Measurements from ENCODE around the gene SCRN1. TPM values are rescaled to one million over a fixed set of nuclear protein-coding genes. Genes with fewer than 3 reads are reported as not detected.

The SCRN1 gene, protein sequence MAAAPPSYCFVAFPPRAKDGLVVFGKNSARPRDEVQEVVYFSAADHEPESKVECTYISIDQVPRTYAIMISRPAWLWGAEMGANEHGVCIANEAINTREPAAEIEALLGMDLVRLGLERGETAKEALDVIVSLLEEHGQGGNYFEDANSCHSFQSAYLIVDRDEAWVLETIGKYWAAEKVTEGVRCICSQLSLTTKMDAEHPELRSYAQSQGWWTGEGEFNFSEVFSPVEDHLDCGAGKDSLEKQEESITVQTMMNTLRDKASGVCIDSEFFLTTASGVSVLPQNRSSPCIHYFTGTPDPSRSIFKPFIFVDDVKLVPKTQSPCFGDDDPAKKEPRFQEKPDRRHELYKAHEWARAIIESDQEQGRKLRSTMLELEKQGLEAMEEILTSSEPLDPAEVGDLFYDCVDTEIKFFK
- 45.6 and 50.1 TPM in 2 replicates for total RNA-seq

DNA sequence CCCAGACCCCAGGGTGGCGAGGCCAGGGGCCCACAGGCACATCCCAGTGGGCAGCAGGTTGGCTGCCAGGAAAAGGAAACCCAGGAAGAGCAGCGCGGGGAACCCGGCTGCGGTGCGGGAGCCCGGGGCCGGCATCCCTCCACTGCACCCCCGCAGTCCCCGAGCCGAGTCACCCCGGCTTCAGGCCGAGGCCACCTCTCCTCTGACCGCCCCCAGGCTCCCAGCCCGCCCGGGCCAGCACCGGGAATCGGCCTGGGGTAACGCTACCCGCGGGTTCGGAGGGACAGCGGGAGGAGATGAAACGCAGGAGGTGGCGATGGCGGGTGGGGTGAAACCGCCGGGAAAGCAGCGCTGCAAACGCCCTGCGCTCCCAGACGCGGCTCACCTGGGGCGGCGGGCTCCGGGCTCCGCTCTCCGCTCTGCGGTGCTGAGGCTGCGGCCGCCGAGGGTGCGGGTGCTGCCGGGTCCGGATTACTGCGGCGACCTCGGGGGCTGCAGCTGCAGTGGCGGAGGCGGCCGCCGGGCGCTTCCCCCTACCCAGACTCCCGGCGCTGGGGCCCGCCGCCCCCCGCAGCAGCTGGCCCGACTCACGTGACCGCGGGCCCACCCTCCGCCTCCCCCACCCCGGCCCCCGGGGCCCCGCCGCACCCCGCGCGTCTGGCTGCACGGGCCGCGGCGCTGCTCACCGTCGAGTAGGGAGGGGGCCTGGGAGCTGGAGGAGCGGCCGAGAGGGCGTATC lies at the start of gene SCRN1:
Gene SCRN1 (minus strand): TSS at position 545 of the 739 bp plus-strand sequence. CDS start 20,734 bp downstream, outside the sequence.
- peak within 1 kb of the TSS; percentile 90 for H3K4me3 ChIP-seq (ENCODE audit: insufficient read depth, low read length)
- peaks cover 47% of the 10 kb centered on the region for H3K79me2 ChIP-seq (ENCODE audit: insufficient read depth, low read length)
- peaks cover 22% of the 10 kb centered on the region for H3K4me1 ChIP-seq (ENCODE audit: insufficient read depth, low read length)
- H4K20me1 ChIP-seq (ENCODE audit: insufficient read depth, low read length) = peaks cover 3% of the 10 kb centered on the region
- peak within 1 kb of the TSS; percentile 82 for H3K4me2 ChIP-seq (ENCODE audit: insufficient read depth, low read length)
- peak within 1 kb of the TSS; percentile 70 for H3K27ac ChIP-seq (ENCODE audit: low read depth, low read length)
- peak; percentile 92 for DNase-seq (ENCODE audit: insufficient read length, low spot score, missing footprints)
- H3K27me3 ChIP-seq (ENCODE audit: insufficient read depth, low read length) = no peaks in the 10 kb centered on the region
- no peaks in the 10 kb centered on the region for H3K36me3 ChIP-seq (ENCODE audit: insufficient read depth, low read length)
- H2AFZ ChIP-seq (ENCODE audit: low read length) = peak within 1 kb of the TSS; percentile 95
- TF ChIP-seq, protein P1, sequence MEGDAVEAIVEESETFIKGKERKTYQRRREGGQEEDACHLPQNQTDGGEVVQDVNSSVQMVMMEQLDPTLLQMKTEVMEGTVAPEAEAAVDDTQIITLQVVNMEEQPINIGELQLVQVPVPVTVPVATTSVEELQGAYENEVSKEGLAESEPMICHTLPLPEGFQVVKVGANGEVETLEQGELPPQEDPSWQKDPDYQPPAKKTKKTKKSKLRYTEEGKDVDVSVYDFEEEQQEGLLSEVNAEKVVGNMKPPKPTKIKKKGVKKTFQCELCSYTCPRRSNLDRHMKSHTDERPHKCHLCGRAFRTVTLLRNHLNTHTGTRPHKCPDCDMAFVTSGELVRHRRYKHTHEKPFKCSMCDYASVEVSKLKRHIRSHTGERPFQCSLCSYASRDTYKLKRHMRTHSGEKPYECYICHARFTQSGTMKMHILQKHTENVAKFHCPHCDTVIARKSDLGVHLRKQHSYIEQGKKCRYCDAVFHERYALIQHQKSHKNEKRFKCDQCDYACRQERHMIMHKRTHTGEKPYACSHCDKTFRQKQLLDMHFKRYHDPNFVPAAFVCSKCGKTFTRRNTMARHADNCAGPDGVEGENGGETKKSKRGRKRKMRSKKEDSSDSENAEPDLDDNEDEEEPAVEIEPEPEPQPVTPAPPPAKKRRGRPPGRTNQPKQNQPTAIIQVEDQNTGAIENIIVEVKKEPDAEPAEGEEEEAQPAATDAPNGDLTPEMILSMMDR (IDR thresholded peaks at IDR 0.05; ENCODE audit: extremely low read depth, low read depth, low read length) = no peak
- no peaks in the 10 kb centered on the region for H3K9me3 ChIP-seq (ENCODE audit: low read depth, low read length)

DNA sequence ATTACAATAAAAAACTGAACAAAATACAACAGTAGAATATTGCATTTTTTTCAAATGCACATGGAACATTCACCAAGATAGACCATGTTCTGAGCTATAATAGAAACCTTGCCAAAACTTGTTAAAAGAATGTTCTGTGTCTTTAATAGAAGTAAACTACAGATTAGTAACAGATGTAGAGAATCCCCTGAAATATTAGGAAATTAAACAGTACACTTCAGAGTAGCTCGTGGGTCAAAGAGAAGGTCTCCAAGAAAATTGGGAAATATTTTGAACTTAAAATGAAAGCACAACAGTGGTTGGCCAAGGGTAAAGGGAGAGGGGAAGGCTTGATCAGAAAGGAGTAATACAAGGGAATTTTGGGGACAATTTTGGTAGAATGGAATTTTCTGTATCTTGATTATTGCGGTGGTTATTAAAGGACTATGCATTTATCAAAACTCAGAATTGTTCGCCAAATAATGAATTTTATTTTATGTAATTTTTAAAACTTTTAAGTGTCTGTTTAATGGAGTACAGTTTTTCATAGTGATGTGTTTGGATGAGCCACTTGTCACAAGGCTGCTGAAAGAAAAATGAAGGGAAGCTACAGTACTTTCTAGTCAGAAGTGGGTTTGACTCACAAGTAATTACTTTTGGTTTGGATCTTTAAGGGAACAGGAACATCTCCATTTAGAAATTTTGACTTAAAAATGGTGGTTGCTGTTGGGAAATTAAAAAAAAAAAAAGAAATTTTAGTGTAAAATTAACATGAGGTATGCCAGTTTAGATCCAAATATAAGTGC lies 48.8 kb upstream of the SCRN1 start:
- Histone ChIP-seq H4K20me1 (ENCODE audit: insufficient read depth, low read length) (peaks cover 2% of the 10 kb centered on the region), H3K4me2 (ENCODE audit: insufficient read depth, low read length) (no peak overlapping the region), H3K27ac (ENCODE audit: low read depth, low read length) (no peak overlapping the region), H3K27me3 (ENCODE audit: insufficient read depth, low read length) (no peaks in the 10 kb centered on the region), H3K36me3 (ENCODE audit: insufficient read depth, low read length) (no peaks in the 10 kb centered on the region), H3K4me1 (ENCODE audit: insufficient read depth, low read length) (no peaks in the 10 kb centered on the region), H2AFZ (ENCODE audit: low read length) (no peak overlapping the region), H3K4me3 (ENCODE audit: insufficient read depth, low read length) (no peak overlapping the region), H3K9me3 (ENCODE audit: low read depth, low read length) (no peaks in the 10 kb centered on the region), H3K79me2 (ENCODE audit: insufficient read depth, low read length) (peaks cover 28% of the 10 kb centered on the region)
- TF ChIP-seq, protein P1 (IDR thresholded peaks at IDR 0.05; ENCODE audit: extremely low read depth, low read depth, low read length) = no peak
- DNase-seq (ENCODE audit: insufficient read length, low spot score, missing footprints) = no peak

DNA sequence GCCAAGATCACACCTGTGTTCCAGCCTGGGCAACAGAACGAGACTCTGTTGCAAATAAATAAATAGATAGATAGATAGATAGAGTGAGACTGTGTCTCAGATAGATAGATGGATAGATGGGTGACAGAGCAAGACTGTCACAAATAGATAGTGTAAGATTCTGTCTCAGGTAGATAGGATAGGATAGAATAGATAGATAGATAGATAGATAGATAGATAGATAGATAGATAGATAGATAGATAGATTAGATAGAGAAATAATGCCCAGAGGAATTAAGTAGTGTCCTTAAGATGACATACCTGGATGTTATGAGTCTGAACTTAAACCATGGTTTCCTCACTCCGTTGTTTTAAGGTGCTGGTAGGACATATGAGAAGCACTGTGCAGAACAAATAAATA lies 46.6 kb upstream of the SCRN1 start:
- TF ChIP-seq, protein P1 (IDR thresholded peaks at IDR 0.05; ENCODE audit: extremely low read depth, low read depth, low read length) = no peak
- H3K36me3 ChIP-seq (ENCODE audit: insufficient read depth, low read length) = no peaks in the 10 kb centered on the region
- no peak overlapping the region for H3K4me3 ChIP-seq (ENCODE audit: insufficient read depth, low read length)
- peaks cover 13% of the 10 kb centered on the region for H3K4me1 ChIP-seq (ENCODE audit: insufficient read depth, low read length)
- no peaks in the 10 kb centered on the region for H3K9me3 ChIP-seq (ENCODE audit: low read depth, low read length)
- no peak overlapping the region for H3K27ac ChIP-seq (ENCODE audit: low read depth, low read length)
- H2AFZ ChIP-seq (ENCODE audit: low read length) = no peak overlapping the region
- no peak for DNase-seq (ENCODE audit: insufficient read length, low spot score, missing footprints)
- peaks cover 28% of the 10 kb centered on the region for H3K79me2 ChIP-seq (ENCODE audit: insufficient read depth, low read length)
- H3K4me2 ChIP-seq (ENCODE audit: insufficient read depth, low read length) = no peak overlapping the region
- H3K27me3 ChIP-seq (ENCODE audit: insufficient read depth, low read length) = no peaks in the 10 kb centered on the region
- H4K20me1 ChIP-seq (ENCODE audit: insufficient read depth, low read length) = peaks cover 9% of the 10 kb centered on the region
